Adrenal gland (tissue), 5 donors: ENCODE results near the gene CLMP.

Experiments
- CTCF ChIP-seq, 6 experiments: fragments of 450-650 bp in 4 of 6; fragments of 200-600 bp in 2 of 6; sonication (generic) in 1 of 6; IDR thresholded peaks; 1 replicate in 5 of 6; 2 replicates in 1 of 6; pipeline versions ENCODE4 v1.5.1 to v1.8.0; 2016 to 2021; ENCODE audit warnings: antibody characterized with exemption in 6 of 6, mild to moderate bottlenecking in 2 of 6, moderate library complexity in 1 of 6
- POLR2A ChIP-seq, 2 donors: fragments of 450-650 bp; IDR thresholded peaks; one replicate each; pipeline ENCODE4 v1.6.1; 2017; ENCODE audit warnings: antibody characterized with exemption in 2 of 2, mild to moderate bottlenecking in 2 of 2, moderate library complexity in 1 of 2
- donor health status: DM: no; HTN: no; CAD: no.

GRCh38 chr11:123168241-123168640 lies 26.8 kb downstream of the CLMP start:
- TF ChIP-seq CTCF (IDR thresholded peaks at IDR 0.05) (no peak), POLR2A (IDR thresholded peaks at IDR 0.05) (no peak)
